HCT116 (cell line): Measurements from ENCODE around the gene SRRM2.

Experiments
- CEBPB ChIP-seq: IDR thresholded peaks from 2 replicates; pipeline ENCODE4 v1.6.1; 2012; ENCODE audit warnings: low read depth
- ELF1 ChIP-seq: IDR thresholded peaks from 2 replicates; pipeline ENCODE4 v1.6.1; 2012; ENCODE audit warnings: low read depth, borderline replicate concordance
- EZH2 ChIP-seq: fragments of 200-600 bp; sonication (generic); IDR thresholded peaks from 2 replicates; pipeline ENCODE4 v1.6.1; 2017; ENCODE audit warnings: antibody characterized with exemption, mixed run types
- EZH2phosphoT487 ChIP-seq: fragments of 200-600 bp; IDR thresholded peaks from 2 replicates; pipeline ENCODE4 v1.6.1; 2018; ENCODE audit warnings: antibody characterized with exemption, borderline replicate concordance
- POLR2A ChIP-seq: IDR thresholded peaks from 2 replicates; pipeline ENCODE4 v1.7.0; 2011; ENCODE audit warnings: borderline replicate concordance; ENCODE audit not compliant: insufficient read depth, insufficient read length; ENCODE audit errors: extremely low read depth
- RAD21 ChIP-seq: IDR thresholded peaks from 2 replicates; pipeline ENCODE4 v1.6.1; 2012; ENCODE audit warnings: low read depth, mild to moderate bottlenecking
- SP1 ChIP-seq: IDR thresholded peaks from 2 replicates; pipeline ENCODE4 v1.6.1; 2012; ENCODE audit warnings: low read depth
- SRF ChIP-seq: IDR thresholded peaks from 2 replicates; pipeline ENCODE4 v1.6.1; 2012; ENCODE audit warnings: low read depth
- YY1 ChIP-seq: IDR thresholded peaks from 2 replicates; pipeline ENCODE4 v1.6.1; 2011; ENCODE audit warnings: low read length, low read depth, moderate library complexity, mild to moderate bottlenecking; ENCODE audit not compliant: insufficient replicate concordance; ENCODE audit errors: extremely low read depth
- TF ChIP-seq, protein P1 (sequence below), 3 experiments: fragments of 200-600 bp in 1 of 3; sonication (generic) in 1 of 3; IDR thresholded peaks in 2 of 3; conservative IDR thresholded peaks in 1 of 3; 2 replicates each; pipeline ENCODE4 v1.5.1; 2012 to 2017; ENCODE audit warnings: low read depth in 2 of 3, low read length in 2 of 3, antibody characterized with exemption in 1 of 3, borderline replicate concordance in 1 of 3, control low read depth in 1 of 3, mild to moderate bottlenecking in 1 of 3, mixed read lengths in 1 of 3, mixed run types in 1 of 3, moderate library complexity in 1 of 3; ENCODE audit not compliant: insufficient read depth in 1 of 3
- TF ChIP-seq, protein P2 (sequence below): IDR thresholded peaks from 2 replicates; pipeline ENCODE4 v1.6.1; 2012

DNA sequence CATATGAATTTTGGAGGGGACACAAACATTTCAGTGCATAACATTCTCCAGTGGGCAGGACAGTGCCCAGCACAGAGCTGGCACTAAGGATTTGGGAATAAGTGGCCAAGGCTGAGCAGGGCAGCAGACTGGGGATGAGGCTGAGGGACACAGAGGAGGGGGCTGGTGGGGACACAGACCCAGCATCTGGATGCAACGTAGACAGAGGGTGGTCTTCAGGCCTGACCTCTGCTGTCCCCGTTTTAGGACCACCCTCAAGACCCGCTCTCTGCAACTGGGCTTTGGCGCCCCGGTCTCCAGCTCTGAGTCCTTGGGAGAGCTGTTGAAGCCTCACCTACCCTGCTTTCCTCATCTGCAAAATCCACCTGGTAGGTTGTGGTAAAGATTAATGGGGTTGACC is 38.2 kb downstream of the SRRM2 start:
- TF ChIP-seq SP1 (no peak), EZH2 (no peak), YY1 (no peak), CEBPB (no peak), POLR2A (no peak), EZH2phosphoT487 (no peak), SRF (no peak), RAD21 (no peak), ELF1 (no peak)
- TF ChIP-seq, protein P1, sequence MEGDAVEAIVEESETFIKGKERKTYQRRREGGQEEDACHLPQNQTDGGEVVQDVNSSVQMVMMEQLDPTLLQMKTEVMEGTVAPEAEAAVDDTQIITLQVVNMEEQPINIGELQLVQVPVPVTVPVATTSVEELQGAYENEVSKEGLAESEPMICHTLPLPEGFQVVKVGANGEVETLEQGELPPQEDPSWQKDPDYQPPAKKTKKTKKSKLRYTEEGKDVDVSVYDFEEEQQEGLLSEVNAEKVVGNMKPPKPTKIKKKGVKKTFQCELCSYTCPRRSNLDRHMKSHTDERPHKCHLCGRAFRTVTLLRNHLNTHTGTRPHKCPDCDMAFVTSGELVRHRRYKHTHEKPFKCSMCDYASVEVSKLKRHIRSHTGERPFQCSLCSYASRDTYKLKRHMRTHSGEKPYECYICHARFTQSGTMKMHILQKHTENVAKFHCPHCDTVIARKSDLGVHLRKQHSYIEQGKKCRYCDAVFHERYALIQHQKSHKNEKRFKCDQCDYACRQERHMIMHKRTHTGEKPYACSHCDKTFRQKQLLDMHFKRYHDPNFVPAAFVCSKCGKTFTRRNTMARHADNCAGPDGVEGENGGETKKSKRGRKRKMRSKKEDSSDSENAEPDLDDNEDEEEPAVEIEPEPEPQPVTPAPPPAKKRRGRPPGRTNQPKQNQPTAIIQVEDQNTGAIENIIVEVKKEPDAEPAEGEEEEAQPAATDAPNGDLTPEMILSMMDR (IDR thresholded peaks at IDR 0.05 in 2 of 3, conservative IDR thresholded peaks at IDR 0.05 in 1 of 3; ENCODE audit: borderline replicate concordance in 1 of 3, insufficient read depth in 1 of 3, low read depth in 2 of 3, low read length in 2 of 3): no peak
- TF ChIP-seq, protein P2, sequence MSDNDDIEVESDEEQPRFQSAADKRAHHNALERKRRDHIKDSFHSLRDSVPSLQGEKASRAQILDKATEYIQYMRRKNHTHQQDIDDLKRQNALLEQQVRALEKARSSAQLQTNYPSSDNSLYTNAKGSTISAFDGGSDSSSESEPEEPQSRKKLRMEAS: no peak
